H1 (cell line): ENCODE results near the gene DECR2. TPM values are rescaled to one million over a fixed set of nuclear protein-coding genes. Genes with fewer than 3 reads are reported as not detected.

Experiments
- MAX ChIP-seq: IDR thresholded peaks from 2 replicates; pipeline ENCODE4 v1.6.1; 2012; ENCODE audit warnings: inconsistent platforms
- POLR2AphosphoS5 ChIP-seq: IDR thresholded peaks from 2 replicates; pipeline ENCODE4 v1.6.1; 2011; ENCODE audit warnings: low read depth, low read length
- TCF12 ChIP-seq: IDR thresholded peaks from 2 replicates; pipeline ENCODE4 v1.6.1; 2011; ENCODE audit warnings: low read depth, mild to moderate bottlenecking, low read length
- polyA plus RNA-seq, 7 experiments: library from polyadenylated mRNA; depleted of rRNA in 3 of 7; stranded (reverse) in 5 of 7; unstranded in 2 of 7; fragments of >200 nt in 5 of 7; fragments of 200-250 nt in 2 of 7; gene quantifications; 1 replicate in 5 of 7; 2 replicates in 1 of 7; 4 replicates in 1 of 7; pipeline versions ENCODE4 v1.2.1 to v1.2.3, GENCODE V29; 2011 to 2013; ENCODE audit warnings: missing spikeins in 2 of 7, mixed read lengths in 2 of 7
- total RNA-seq: library from RNA; stranded (reverse); fragmentation: NEBNext Ultra II Directional; extraction: Animal tissue kit (Norgen Biotek cat#: 25700); gene quantifications from 2 replicates; pipeline ENCODE4 v1.2.1, GENCODE V29; 2021

Gene DECR2
- total and polyA plus RNA-seq, 2 of the 8 experiments (the other 6 are each of a cell fraction or from before 2014, with no cell fraction given) = 28.2 to 39.9 TPM

DNA sequence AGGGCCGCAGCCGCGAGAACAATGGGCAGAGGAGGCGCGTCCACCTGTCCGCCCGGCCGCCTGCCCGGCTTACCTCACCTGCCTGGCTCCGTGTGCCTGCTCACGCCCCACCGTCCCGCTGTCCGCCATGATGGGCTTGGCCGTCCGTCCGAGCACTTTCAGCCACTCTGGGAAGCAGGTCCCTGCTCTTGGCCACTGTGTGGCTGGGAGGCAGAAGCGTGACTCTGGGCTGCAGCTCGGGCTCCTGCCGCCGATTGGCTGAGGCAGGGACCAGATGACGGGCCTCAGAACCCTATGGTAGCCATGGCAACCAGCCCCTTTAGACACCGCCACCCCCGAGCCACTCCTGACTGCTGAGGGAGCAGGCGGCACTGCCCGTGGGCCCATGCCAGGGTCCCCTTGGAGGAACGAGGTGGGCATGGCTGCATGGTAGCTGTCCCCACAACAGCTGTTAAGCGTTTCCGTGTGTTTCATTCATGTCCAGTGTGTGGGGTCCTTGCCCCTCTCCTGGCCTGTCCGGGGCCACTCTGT is 40.3 kb upstream of the DECR2 start (continued):
- TF ChIP-seq TCF12 (no peak), POLR2AphosphoS5 (no peak), MAX (no peak)
